Measurements from ENCODE around the gene SH3YL1. TPM values are rescaled to one million over a fixed set of nuclear protein-coding genes. Genes with fewer than 3 reads are reported as not detected.

SH3YL1 gene
- polyA plus RNA-seq, 1 donor (not counting 4 experiments of a cell fraction or from before 2014, with no cell fraction given) = 41.8 TPM

GRCh38 chr2:273333-273732 lies 9.5 kb upstream of the SH3YL1 start:
- Histone ChIP-seq H3K79me2 (ENCODE audit: control insufficient read depth, insufficient read depth, low read length) (peaks cover 80% of the 10 kb centered on the region), H3K27me3 (ENCODE audit: control insufficient read depth, extremely low read depth, insufficient read depth, low read length) (no peaks in the 10 kb centered on the region), H4K20me1 (ENCODE audit: control insufficient read depth, extremely low read depth, insufficient read depth, low read length) (peaks cover 22% of the 10 kb centered on the region), H3K4me3 (ENCODE audit: control insufficient read depth in 2 of 3, extremely low read depth in 1 of 3, insufficient read depth in 2 of 3, low read depth in 1 of 3, low read length in 3 of 3) (no peak overlapping the region), H3K27ac (ENCODE audit: control insufficient read depth, insufficient read depth, low read length) (no peak overlapping the region), H2AFZ (ENCODE audit: control insufficient read depth, low read length) (no peak overlapping the region), H3K9me1 (ENCODE audit: control insufficient read depth, extremely low read depth, insufficient read depth, low read length) (peaks cover 5% of the 10 kb centered on the region), H3K36me3 (ENCODE audit: control insufficient read depth in 2 of 2, extremely low read depth in 1 of 2, insufficient read depth in 2 of 2, low read length in 2 of 2) (peaks cover 15 to 20% of the 10 kb centered on the region in 2 experiments), H3K9ac (ENCODE audit: control insufficient read depth, extremely low read depth, insufficient read depth, low read length) (no peak overlapping the region), H3K4me1 (ENCODE audit: control insufficient read depth, extremely low read depth, insufficient read depth, low read length) (no peaks in the 10 kb centered on the region), H3K4me2 (ENCODE audit: control insufficient read depth, extremely low read depth, insufficient read depth, low read depth, low read length) (no peak overlapping the region), H3K9me3 (ENCODE audit: control insufficient read depth, low read depth, low read length) (no peaks in the 10 kb centered on the region)
- FAIRE-seq (no peak), DNase-seq (ENCODE audit: low read depth, low spot score) (no peak)
- dilution Hi-C loops (cut with MboI; ENCODE audit: extremely low pct_ligation_motif_present, low sequenced_read_pairs) = no loop called here
- TF ChIP-seq, protein P1, sequence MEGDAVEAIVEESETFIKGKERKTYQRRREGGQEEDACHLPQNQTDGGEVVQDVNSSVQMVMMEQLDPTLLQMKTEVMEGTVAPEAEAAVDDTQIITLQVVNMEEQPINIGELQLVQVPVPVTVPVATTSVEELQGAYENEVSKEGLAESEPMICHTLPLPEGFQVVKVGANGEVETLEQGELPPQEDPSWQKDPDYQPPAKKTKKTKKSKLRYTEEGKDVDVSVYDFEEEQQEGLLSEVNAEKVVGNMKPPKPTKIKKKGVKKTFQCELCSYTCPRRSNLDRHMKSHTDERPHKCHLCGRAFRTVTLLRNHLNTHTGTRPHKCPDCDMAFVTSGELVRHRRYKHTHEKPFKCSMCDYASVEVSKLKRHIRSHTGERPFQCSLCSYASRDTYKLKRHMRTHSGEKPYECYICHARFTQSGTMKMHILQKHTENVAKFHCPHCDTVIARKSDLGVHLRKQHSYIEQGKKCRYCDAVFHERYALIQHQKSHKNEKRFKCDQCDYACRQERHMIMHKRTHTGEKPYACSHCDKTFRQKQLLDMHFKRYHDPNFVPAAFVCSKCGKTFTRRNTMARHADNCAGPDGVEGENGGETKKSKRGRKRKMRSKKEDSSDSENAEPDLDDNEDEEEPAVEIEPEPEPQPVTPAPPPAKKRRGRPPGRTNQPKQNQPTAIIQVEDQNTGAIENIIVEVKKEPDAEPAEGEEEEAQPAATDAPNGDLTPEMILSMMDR (optimal IDR thresholded peaks at IDR 0.05 in 1 of 3, IDR thresholded peaks at IDR 0.05 in 1 of 3, conservative IDR thresholded peaks at IDR 0.05 in 1 of 3; ENCODE audit: extremely low read depth in 1 of 3, insufficient read depth in 2 of 3, low read length in 3 of 3) = no peak
- no peak for TF ChIP-seq EZH2 (IDR thresholded peaks at IDR 0.05; ENCODE audit: low read length)

GRCh38 chr2:271917-272316 lies 8.1 kb upstream of the SH3YL1 start:
- dilution Hi-C loops (cut with MboI; ENCODE audit: extremely low pct_ligation_motif_present, low sequenced_read_pairs) = no loop called here
- H3K9me3 ChIP-seq (ENCODE audit: control insufficient read depth, low read depth, low read length) = no peaks in the 10 kb centered on the region
- H3K9me1 ChIP-seq (ENCODE audit: control insufficient read depth, extremely low read depth, insufficient read depth, low read length) = peaks cover 5% of the 10 kb centered on the region
- no peak overlapping the region for H3K27ac ChIP-seq (ENCODE audit: control insufficient read depth, insufficient read depth, low read length)
- H3K27me3 ChIP-seq (ENCODE audit: control insufficient read depth, extremely low read depth, insufficient read depth, low read length) = no peaks in the 10 kb centered on the region
- H3K4me2 ChIP-seq (ENCODE audit: control insufficient read depth, extremely low read depth, insufficient read depth, low read depth, low read length) = no peak overlapping the region
- no peaks in the 10 kb centered on the region for H3K4me1 ChIP-seq (ENCODE audit: control insufficient read depth, extremely low read depth, insufficient read depth, low read length)
- H3K9ac ChIP-seq (ENCODE audit: control insufficient read depth, extremely low read depth, insufficient read depth, low read length) = no peak overlapping the region
- H4K20me1 ChIP-seq (ENCODE audit: control insufficient read depth, extremely low read depth, insufficient read depth, low read length) = peaks cover 22% of the 10 kb centered on the region
- H3K36me3 ChIP-seq (ENCODE audit: control insufficient read depth in 2 of 2, extremely low read depth in 1 of 2, insufficient read depth in 2 of 2, low read length in 2 of 2) = peaks cover 10 to 14% of the 10 kb centered on the region in 2 experiments
- H3K79me2 ChIP-seq (ENCODE audit: control insufficient read depth, insufficient read depth, low read length) = peaks cover 90% of the 10 kb centered on the region
- no peak overlapping the region for H2AFZ ChIP-seq (ENCODE audit: control insufficient read depth, low read length)
- TF ChIP-seq, protein P1 (optimal IDR thresholded peaks at IDR 0.05 in 1 of 3, IDR thresholded peaks at IDR 0.05 in 1 of 3, conservative IDR thresholded peaks at IDR 0.05 in 1 of 3; ENCODE audit: extremely low read depth in 1 of 3, insufficient read depth in 2 of 3, low read length in 3 of 3) = no peak
- no peak for TF ChIP-seq EZH2 (IDR thresholded peaks at IDR 0.05; ENCODE audit: low read length)
- FAIRE-seq (no peak), DNase-seq (ENCODE audit: low read depth, low spot score) (no peak)
- H3K4me3 ChIP-seq (ENCODE audit: control insufficient read depth in 2 of 3, extremely low read depth in 1 of 3, insufficient read depth in 2 of 3, low read depth in 1 of 3, low read length in 3 of 3) = no peak overlapping the region
